Fibroblast of mammary gland (primary cell): ENCODE measurements around the gene DLG4.
A peak's percentile ranks its signal among the peaks of the same experiment; 100 is the strongest.

ENCODE experiments used
- DNase-seq: peaks from one replicate; pipeline ENCODE4 v3.0.0-alpha.2; 2010; ENCODE audit warnings: low read depth
- H3K4me3 ChIP-seq: 2 replicates; pipeline ENCODE4 v1.5.1; 2011; ENCODE audit warnings: low read depth, mild to moderate bottlenecking, low read length, moderate library complexity; ENCODE audit not compliant: control insufficient read depth
- TF ChIP-seq, protein P1 (sequence below): conservative IDR thresholded peaks from 2 replicates; pipeline ENCODE4 v1.5.1; 2011; ENCODE audit warnings: low read depth, low read length, inconsistent platforms; ENCODE audit not compliant: control insufficient read depth, insufficient read depth

The DLG4 gene

DNA sequence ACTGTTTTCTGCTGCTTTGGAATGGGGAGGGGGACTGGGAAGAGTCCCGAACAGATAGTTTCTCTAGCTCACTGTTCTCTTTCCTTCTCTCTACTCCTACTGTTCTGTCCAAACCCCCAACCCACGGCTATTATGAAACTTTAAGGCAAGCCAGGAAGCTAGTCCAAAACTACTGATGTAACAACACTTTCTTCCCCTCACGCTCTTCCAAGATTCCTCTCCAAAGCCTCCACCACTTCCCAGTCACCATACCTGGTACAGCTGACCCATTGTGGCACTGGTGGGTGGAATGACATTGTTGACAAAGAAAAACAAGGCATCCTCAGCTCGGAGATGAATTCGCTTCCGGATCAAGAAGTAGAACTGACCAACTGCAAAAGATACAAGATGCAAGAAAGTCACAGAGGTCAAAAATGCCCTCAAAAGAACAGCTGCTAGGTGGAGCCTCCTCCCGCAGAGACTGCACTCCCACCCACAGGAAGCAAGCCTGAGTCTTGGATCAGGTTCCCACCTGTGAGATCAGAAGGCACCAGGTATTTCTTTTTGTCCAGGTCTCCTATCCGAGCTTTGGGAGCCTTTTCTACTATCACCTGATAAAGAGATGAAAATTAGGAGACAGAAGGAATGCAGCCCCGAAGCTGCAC, 21.6 kb upstream of the DLG4 start:
- TF ChIP-seq, protein P1, sequence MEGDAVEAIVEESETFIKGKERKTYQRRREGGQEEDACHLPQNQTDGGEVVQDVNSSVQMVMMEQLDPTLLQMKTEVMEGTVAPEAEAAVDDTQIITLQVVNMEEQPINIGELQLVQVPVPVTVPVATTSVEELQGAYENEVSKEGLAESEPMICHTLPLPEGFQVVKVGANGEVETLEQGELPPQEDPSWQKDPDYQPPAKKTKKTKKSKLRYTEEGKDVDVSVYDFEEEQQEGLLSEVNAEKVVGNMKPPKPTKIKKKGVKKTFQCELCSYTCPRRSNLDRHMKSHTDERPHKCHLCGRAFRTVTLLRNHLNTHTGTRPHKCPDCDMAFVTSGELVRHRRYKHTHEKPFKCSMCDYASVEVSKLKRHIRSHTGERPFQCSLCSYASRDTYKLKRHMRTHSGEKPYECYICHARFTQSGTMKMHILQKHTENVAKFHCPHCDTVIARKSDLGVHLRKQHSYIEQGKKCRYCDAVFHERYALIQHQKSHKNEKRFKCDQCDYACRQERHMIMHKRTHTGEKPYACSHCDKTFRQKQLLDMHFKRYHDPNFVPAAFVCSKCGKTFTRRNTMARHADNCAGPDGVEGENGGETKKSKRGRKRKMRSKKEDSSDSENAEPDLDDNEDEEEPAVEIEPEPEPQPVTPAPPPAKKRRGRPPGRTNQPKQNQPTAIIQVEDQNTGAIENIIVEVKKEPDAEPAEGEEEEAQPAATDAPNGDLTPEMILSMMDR: no peak
- DNase-seq: no peak
- peak overlapping the region; percentile 74 for H3K4me3 ChIP-seq

DNA sequence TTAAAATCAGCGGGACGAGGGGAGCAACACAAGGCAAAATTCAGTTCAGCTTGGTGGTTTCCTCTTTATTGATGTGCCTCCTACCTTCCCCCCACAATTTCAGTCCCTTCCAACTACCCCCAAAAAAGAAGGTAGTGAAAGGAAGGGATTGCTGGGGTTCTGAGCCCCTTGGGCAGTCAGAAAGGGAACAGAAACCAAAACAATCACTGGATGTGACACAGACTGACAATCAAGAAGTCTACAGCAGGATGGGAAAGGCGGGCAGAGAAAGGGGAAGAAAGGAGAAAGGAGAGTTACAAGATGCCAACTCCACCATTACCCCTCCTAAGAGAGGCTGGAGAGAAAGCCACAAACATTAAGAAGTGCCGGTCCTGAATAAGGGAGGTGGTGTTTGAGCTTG, 20.7 kb upstream of the DLG4 start:
- TF ChIP-seq, protein P1: no peak
- no peak for DNase-seq
- H3K4me3 ChIP-seq: peak overlapping the region; percentile 74

DNA sequence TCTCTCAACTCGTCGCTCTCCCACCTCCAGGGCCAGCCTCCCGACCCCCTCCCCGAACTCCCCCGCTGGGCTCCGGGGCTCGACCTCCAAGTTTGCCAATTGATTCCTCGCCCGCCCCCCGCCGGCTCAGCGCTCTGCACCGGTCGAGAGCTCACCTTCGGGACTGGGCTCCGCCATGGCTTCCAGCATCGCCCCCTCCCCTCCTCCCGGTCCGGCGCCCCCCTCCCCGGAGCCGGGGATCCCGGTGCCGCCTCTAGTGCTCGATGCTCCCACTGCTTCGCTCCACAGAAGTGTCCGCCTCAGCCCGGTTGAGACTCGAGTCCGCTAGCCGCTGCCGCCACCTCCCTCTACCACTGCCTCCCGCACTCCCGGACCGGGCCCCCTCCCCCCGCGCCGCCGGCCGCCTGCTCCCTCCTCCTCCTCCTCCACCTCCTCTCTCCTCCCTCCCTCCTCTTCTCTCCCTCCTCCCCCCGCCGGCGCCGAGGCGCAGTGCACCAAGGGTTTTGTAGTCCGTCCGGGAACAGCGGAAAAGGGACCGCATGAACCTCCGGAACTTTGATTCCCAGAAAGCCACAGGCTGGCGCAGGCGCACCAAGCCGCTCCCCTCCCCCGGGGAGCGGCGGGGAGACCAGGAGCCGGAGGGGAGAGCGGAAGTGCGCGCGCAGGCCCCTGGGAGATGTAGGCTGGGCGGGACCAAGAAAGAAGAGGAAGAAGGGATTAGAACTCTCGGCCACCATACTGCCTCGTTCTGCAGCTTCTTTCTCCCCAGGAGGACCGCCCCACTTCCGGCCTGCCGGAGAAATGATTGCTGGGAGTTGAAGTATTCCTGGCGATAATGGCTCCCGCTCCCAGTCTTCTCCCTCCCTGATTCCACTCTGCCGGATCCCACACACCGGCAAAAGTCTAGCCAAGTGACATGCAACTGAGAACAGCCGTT, 19.7 kb upstream of the DLG4 start, which contains the start of gene PHF23:
PHF23 (minus strand) TSS at position 367 of the 937 bp plus-strand sequence; CDS start at position 189, 178 bp downstream.
- H3K4me3 ChIP-seq: peak within 1 kb of the TSS; percentile 97
- TF ChIP-seq, protein P1: no peak
- peak; percentile 99 for DNase-seq

DNA sequence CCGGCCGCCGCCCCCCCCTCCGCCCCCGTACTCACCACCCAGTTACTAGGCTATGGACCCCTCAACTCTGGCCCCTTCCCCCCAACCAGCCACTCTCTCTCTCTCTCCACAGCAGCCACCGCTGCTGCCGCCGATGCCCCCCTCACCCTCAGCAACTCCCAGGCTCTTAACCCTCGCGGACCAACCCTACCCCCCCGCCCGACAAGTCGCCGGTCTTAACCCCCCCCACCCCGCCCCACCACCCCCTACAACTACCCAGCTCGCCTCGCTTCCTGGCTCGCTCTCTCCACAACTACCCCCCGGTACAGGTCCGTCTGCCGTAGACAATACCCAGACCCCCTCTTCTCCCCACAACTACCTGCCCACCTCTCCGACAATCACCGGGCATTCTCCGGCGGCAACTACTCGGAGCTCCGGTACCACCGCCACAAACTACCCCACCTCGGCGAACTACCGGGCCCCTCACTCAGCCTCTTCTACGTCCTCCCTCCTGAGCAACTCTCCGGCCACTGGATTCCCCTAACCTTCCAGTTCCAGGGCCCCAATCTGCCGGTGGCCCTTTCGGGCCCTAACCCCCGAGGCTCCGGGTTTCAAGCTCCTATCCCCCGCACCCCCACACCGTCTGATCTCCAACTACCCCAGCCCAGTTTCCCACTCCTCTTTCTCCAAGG, 18.9 kb upstream of the DLG4 start:
- peak overlapping the region; percentile 97 for H3K4me3 ChIP-seq
- TF ChIP-seq, protein P1: no peak
- no peak for DNase-seq

DNA sequence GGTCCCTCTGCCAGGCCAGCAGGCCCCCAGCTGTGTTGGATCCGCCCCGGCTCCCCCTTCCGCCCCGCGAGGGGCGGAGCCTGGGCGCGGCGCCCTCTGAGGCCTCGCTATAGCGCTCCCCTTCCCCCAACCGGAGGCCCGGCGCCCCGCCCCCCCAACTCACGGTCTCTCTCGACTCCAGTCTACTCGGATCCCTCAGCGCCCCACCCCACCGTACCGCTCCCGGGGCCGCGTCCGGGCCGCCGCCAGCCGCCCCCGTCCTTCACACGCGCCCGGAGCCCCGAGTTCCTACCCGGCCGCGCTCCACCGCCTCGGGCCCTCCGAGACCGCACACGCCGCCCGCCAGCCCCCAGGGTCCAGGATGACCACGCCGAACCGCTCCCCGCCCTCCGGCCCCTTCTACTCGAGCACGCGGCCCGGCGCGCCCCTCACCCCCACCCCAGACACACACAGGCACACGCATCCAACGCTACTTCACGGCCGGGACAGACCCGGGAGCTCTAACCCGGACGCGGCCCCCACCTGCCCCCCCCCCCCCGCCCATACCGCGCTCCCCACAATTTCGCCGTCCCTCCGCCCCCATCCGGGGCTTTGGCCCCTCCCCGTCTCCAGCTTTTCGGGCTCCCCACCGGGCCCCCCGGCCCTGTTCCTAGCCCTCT, 18.3 kb upstream of the DLG4 start:
- DNase-seq: peak; percentile 56
- TF ChIP-seq, protein P1: no peak
- peak overlapping the region; percentile 97 for H3K4me3 ChIP-seq

DNA sequence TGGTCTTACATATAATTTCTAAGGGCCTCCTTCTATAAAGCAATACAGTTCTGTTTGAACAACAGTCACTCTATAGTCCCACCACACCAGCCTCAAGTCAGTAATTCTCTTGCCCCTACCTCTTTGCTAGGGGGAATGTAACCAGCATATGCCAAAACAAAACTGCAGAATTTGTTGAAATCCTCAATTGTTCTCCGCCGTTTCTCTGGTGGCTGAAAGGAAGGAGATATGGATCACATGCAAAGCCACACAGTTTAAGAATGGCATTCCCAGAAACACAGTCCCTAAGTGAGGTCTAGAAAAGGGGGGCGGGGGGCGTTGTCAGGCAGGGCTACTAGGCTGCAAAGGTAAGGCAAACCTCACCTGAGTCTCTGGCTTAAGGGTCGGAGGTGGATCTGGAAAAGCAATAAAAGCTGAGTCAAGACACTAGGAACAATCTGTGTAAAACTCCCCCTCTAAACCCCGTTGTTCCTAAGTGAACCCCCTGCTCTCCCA, 17.7 kb upstream of the DLG4 start:
- TF ChIP-seq, protein P1: no peak
- no peak for DNase-seq
- H3K4me3 ChIP-seq: peak overlapping the region; percentile 97
